GM23338 (cell line): ENCODE results near the gene APRT. TPM values are rescaled to one million over a fixed set of nuclear protein-coding genes. Genes with fewer than 3 reads are reported as not detected.

ENCODE experiments used
- ATAC-seq: fragments of 200-7000 bp; cut with Tn5 transposase; 3 replicates; pipeline ENCODE4 v1.9.1; 2020
- DNase-seq: peaks from one replicate; pipeline ENCODE4 v3.0.0-alpha.2; 2015; ENCODE audit warnings: low spot score
- H2AFZ ChIP-seq: fragments of 200-600 bp; sonication (generic); 2 replicates; pipeline ENCODE4 v1.8.0; 2016; ENCODE audit warnings: antibody characterized with exemption, mild to moderate bottlenecking, moderate library complexity
- H3F3A ChIP-seq: fragments of 200-600 bp; sonication (generic); replicated peaks from 2 replicates; pipeline ENCODE4 v1.8.0; 2017; ENCODE audit warnings: antibody characterized with exemption, mixed run types, low read depth
- H3K27ac ChIP-seq: fragments of 200-600 bp; sonication (generic); 2 replicates; pipeline ENCODE4 v1.6.1; 2016; ENCODE audit warnings: low read depth
- H3K27me3 ChIP-seq: fragments of 200-600 bp; sonication (generic); 2 replicates; pipeline ENCODE4 v1.8.0; 2016; ENCODE audit warnings: mild to moderate bottlenecking, mixed run types, moderate library complexity; ENCODE audit not compliant: insufficient read depth
- H3K36me3 ChIP-seq: fragments of 200-600 bp; sonication (generic); 2 replicates; pipeline ENCODE4 v1.8.0; 2016; ENCODE audit warnings: mild to moderate bottlenecking; ENCODE audit not compliant: insufficient read depth
- H3K4me1 ChIP-seq: fragments of 200-600 bp; sonication (generic); 2 replicates; pipeline ENCODE4 v1.8.0; 2016; ENCODE audit warnings: mild to moderate bottlenecking, moderate library complexity; ENCODE audit not compliant: insufficient read depth
- H3K4me2 ChIP-seq: fragments of 200-600 bp; sonication (generic); 2 replicates; pipeline ENCODE4 v1.7.1; 2017; ENCODE audit warnings: mixed run types
- H3K4me3 ChIP-seq: fragments of 200-600 bp; sonication (generic); 2 replicates; pipeline ENCODE4 v1.6.1; 2016; ENCODE audit warnings: mixed run types
- H3K79me2 ChIP-seq: fragments of 200-600 bp; sonication (generic); replicated peaks from 2 replicates; pipeline ENCODE4 v1.8.0; 2017; ENCODE audit warnings: mild to moderate bottlenecking; ENCODE audit not compliant: insufficient read depth
- H3K9me2 ChIP-seq: fragments of 200-600 bp; sonication (generic); 2 replicates; pipeline ENCODE4 v1.8.0; 2017; ENCODE audit not compliant: insufficient read depth
- H4K20me1 ChIP-seq: fragments of 200-600 bp; sonication (generic); replicated peaks from 2 replicates; pipeline ENCODE4 v1.8.0; 2017; ENCODE audit warnings: mild to moderate bottlenecking; ENCODE audit not compliant: insufficient read depth
- H3K27ac Mint-ChIP-seq: 2 replicates; pipeline ENCODE4 v1.8.0; 2020; ENCODE audit warnings: inconsistent platforms, mild to moderate bottlenecking, moderate library complexity, mixed read lengths
- H3K27me3 Mint-ChIP-seq: 3 replicates; pipeline ENCODE4 v1.8.0; 2022; ENCODE audit warnings: low read depth, mild to moderate bottlenecking, moderate library complexity, mixed read lengths, inconsistent platforms; ENCODE audit not compliant: insufficient read depth, poor library complexity
- H3K36me3 Mint-ChIP-seq: 3 replicates; pipeline ENCODE4 v1.8.0; 2021; ENCODE audit warnings: low read depth, mild to moderate bottlenecking, inconsistent platforms, moderate library complexity, mixed read lengths
- H3K4me1 Mint-ChIP-seq: 3 replicates; pipeline ENCODE4 v1.8.0; 2020; ENCODE audit warnings: mild to moderate bottlenecking, inconsistent platforms, mixed read lengths
- H3K4me3 Mint-ChIP-seq: 3 replicates; pipeline ENCODE4 v1.8.0; 2021; ENCODE audit warnings: moderate library complexity, mild to moderate bottlenecking, inconsistent platforms, mixed read lengths
- H3K9me3 Mint-ChIP-seq: 3 replicates; pipeline ENCODE4 v1.8.0; 2020; ENCODE audit warnings: moderate library complexity, mild to moderate bottlenecking, inconsistent platforms, mixed read lengths
- CREB1 ChIP-seq: fragments of 250-450 bp; sonication (Bioruptor Pico); IDR thresholded peaks from 2 replicates; pipeline ENCODE4 v1.5.0; 2020; ENCODE audit warnings: low read depth, mild to moderate bottlenecking, moderate library complexity
- ETS1 ChIP-seq: IDR thresholded peaks from 2 replicates; pipeline ENCODE4 v1.6.1; 2016; ENCODE audit warnings: antibody characterized with exemption
- EZH2 ChIP-seq: fragments of 200-600 bp; sonication (generic); IDR thresholded peaks from one replicate; pipeline ENCODE4 v1.8.0; 2017; ENCODE audit warnings: antibody characterized with exemption, mild to moderate bottlenecking, low read depth; ENCODE audit not compliant: unreplicated experiment
- EZH2phosphoT487 ChIP-seq: fragments of 200-600 bp; sonication (generic); IDR thresholded peaks from one replicate; pipeline ENCODE4 v1.8.1; 2018; ENCODE audit warnings: antibody characterized with exemption; ENCODE audit not compliant: unreplicated experiment
- JUNB ChIP-seq: IDR thresholded peaks from one replicate; pipeline ENCODE4 v1.6.1; 2016; ENCODE audit warnings: antibody characterized with exemption; ENCODE audit not compliant: unreplicated experiment
- NANOG ChIP-seq: IDR thresholded peaks from 2 replicates; pipeline ENCODE4 v1.6.1; 2016; ENCODE audit warnings: antibody characterized with exemption, borderline replicate concordance
- POLR2AphosphoS5 ChIP-seq: IDR thresholded peaks from 2 replicates; pipeline ENCODE4 v1.6.1; 2016; ENCODE audit warnings: antibody characterized with exemption, low read depth
- REST ChIP-seq: IDR thresholded peaks from one replicate; pipeline ENCODE4 v1.6.1; 2018; ENCODE audit warnings: antibody characterized with exemption; ENCODE audit not compliant: unreplicated experiment
- STAT1 ChIP-seq: IDR thresholded peaks from one replicate; pipeline ENCODE4 v1.6.1; 2016; ENCODE audit warnings: antibody characterized with exemption; ENCODE audit not compliant: unreplicated experiment
- ZNF114 ChIP-seq: fragments of 250-450 bp; sonication (Bioruptor Pico); IDR thresholded peaks from 2 replicates; pipeline ENCODE4 v1.5.0; 2020; ENCODE audit warnings: mild to moderate bottlenecking, moderate library complexity
- ZNF331 ChIP-seq: fragments of 250-450 bp; sonication (Bioruptor Pico); IDR thresholded peaks from 2 replicates; pipeline ENCODE4 v1.5.0; 2020; ENCODE audit warnings: low read depth, mild to moderate bottlenecking, moderate library complexity
- polyA plus RNA-seq: library from polyadenylated mRNA; unstranded; fragments of >200 nt; fragmentation: Nextera tagmentation; extraction: Ambion mirVana; gene quantifications from 2 replicates; pipeline ENCODE4 v1.2.1, GENCODE V29; 2016
- total RNA-seq: library from RNA; depleted of rRNA; stranded (reverse); fragments of >200 nt; shearing (Covaris generic); gene quantifications from 2 replicates; pipeline ENCODE4 v1.2.3, GENCODE V29; 2014
- TF ChIP-seq, protein P1 (sequence below): fragments of 250-450 bp; sonication (Bioruptor Pico); IDR thresholded peaks from 2 replicates; pipeline ENCODE4 v1.5.0; 2020; ENCODE audit warnings: mild to moderate bottlenecking, moderate library complexity
- TF ChIP-seq, protein P2 (sequence below), 2 experiments: fragments of 200-600 bp in 1 of 2; sonication (generic) in 1 of 2; conservative IDR thresholded peaks; 2 replicates each; pipeline versions ENCODE4 v1.5.1 to v1.6.1; 2016 to 2017; ENCODE audit warnings: antibody characterized with exemption in 2 of 2, low read depth in 2 of 2, mild to moderate bottlenecking in 2 of 2, moderate library complexity in 1 of 2

Gene APRT
- total and polyA plus RNA-seq, 2 experiments from 2014 or later, result 250 to 522 TPM

DNA sequence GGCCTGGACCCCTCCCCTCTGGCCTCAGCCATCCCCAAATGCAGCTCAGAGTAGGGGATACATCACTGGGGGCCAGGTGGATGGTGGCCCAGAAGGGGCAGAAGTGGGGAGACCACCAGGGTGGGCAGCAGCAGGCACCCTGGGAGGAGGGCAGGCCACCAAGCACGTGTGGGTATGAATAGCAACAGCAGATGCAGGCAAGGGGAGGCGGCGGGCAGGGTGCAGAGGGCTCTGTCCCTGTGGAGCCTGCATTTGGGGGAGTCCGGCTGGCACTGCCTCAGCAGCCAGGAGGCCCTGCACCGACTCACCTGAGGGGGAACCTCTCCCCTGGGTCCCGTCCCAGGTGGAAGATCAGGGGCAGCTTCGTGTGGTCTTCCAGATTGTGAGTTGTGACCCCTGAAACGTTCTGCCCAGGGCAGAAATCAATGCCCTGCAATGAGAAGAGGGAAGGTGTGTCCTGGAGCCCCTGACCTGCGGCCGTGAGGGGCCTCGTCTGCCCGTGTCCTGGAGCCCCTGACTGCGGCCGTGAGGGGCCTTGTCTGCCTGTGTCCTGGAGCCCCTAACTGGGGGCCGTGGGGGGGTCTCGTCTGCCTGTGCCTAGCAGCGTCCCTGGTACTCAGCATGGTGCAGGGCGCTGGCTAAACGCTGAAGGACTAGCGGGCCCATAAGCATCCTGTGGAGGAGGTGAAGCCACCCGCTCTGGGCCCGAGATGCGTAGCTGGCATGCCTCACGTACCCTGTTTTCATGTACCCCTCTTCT is 10.7 kb upstream of the APRT start:
- H4K20me1 ChIP-seq, result no peaks in the 10 kb centered on the region
- no peak overlapping the region for H2AFZ ChIP-seq
- peaks cover 4% of the 10 kb centered on the region for H3K27me3 Mint-ChIP-seq
- no peak overlapping the region for H3K4me2 ChIP-seq
- H3F3A ChIP-seq, result no peaks in the 10 kb centered on the region
- peaks cover 5% of the 10 kb centered on the region; the same call in 1 of the 3 replicates for H3K4me1 Mint-ChIP-seq
- no peak overlapping the region for H3K4me3 Mint-ChIP-seq
- no peaks in the 10 kb centered on the region for H3K9me2 ChIP-seq
- no peak overlapping the region for H3K27ac ChIP-seq
- H3K4me3 ChIP-seq, result no peak overlapping the region
- H3K79me2 ChIP-seq, result no peaks in the 10 kb centered on the region
- no peak overlapping the region for H3K27ac Mint-ChIP-seq
- H3K36me3 Mint-ChIP-seq, result peaks cover 3% of the 10 kb centered on the region; the same call in 2 of the 3 replicates
- DNase-seq, result no peak
- ATAC-seq, result no peak
- no peaks in the 10 kb centered on the region for H3K27me3 ChIP-seq
- no peaks in the 10 kb centered on the region for H3K36me3 ChIP-seq
- H3K9me3 Mint-ChIP-seq, result no peaks in the 10 kb centered on the region; the same call in 2 of the 3 replicates
- H3K4me1 ChIP-seq, result no peaks in the 10 kb centered on the region
- TF ChIP-seq NANOG, result no peak
- TF ChIP-seq POLR2AphosphoS5, result no peak
- no peak for TF ChIP-seq STAT1
- no peak for TF ChIP-seq REST
- no peak for TF ChIP-seq JUNB
- TF ChIP-seq CREB1, result no peak
- TF ChIP-seq, protein P1, sequence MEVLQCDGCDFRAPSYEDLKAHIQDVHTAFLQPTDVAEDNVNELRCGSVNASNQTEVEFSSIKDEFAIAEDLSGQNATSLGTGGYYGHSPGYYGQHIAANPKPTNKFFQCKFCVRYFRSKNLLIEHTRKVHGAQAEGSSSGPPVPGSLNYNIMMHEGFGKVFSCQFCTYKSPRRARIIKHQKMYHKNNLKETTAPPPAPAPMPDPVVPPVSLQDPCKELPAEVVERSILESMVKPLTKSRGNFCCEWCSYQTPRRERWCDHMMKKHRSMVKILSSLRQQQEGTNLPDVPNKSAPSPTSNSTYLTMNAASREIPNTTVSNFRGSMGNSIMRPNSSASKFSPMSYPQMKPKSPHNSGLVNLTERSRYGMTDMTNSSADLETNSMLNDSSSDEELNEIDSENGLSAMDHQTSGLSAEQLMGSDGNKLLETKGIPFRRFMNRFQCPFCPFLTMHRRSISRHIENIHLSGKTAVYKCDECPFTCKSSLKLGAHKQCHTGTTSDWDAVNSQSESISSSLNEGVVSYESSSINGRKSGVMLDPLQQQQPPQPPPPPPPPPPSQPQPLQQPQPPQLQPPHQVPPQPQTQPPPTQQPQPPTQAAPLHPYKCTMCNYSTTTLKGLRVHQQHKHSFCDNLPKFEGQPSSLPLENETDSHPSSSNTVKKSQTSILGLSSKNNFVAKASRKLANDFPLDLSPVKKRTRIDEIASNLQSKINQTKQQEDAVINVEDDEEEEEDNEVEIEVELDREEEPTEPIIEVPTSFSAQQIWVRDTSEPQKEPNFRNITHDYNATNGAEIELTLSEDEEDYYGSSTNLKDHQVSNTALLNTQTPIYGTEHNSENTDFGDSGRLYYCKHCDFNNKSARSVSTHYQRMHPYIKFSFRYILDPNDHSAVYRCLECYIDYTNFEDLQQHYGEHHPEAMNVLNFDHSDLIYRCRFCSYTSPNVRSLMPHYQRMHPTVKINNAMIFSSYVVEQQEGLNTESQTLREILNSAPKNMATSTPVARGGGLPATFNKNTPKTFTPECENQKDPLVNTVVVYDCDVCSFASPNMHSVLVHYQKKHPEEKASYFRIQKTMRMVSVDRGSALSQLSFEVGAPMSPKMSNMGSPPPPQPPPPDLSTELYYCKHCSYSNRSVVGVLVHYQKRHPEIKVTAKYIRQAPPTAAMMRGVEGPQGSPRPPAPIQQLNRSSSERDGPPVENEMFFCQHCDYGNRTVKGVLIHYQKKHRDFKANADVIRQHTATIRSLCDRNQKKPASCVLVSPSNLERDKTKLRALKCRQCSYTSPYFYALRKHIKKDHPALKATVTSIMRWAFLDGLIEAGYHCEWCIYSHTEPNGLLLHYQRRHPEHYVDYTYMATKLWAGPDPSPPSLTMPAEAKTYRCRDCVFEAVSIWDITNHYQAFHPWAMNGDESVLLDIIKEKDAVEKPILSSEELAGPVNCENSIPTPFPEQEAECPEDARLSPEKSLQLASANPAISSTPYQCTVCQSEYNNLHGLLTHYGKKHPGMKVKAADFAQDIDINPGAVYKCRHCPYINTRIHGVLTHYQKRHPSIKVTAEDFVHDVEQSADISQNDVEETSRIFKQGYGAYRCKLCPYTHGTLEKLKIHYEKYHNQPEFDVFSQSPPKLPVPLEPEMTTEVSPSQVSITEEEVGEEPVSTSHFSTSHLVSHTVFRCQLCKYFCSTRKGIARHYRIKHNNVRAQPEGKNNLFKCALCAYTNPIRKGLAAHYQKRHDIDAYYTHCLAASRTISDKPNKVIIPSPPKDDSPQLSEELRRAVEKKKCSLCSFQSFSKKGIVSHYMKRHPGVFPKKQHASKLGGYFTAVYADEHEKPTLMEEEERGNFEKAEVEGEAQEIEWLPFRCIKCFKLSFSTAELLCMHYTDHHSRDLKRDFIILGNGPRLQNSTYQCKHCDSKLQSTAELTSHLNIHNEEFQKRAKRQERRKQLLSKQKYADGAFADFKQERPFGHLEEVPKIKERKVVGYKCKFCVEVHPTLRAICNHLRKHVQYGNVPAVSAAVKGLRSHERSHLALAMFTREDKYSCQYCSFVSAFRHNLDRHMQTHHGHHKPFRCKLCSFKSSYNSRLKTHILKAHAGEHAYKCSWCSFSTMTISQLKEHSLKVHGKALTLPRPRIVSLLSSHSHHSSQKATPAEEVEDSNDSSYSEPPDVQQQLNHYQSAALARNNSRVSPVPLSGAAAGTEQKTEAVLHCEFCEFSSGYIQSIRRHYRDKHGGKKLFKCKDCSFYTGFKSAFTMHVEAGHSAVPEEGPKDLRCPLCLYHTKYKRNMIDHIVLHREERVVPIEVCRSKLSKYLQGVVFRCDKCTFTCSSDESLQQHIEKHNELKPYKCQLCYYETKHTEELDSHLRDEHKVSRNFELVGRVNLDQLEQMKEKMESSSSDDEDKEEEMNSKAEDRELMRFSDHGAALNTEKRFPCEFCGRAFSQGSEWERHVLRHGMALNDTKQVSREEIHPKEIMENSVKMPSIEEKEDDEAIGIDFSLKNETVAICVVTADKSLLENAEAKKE (CRISPR knock-in tag), result no peak
- no peak for TF ChIP-seq EZH2
- TF ChIP-seq ZNF114 (CRISPR knock-in tag), result no peak
- TF ChIP-seq, protein P2, sequence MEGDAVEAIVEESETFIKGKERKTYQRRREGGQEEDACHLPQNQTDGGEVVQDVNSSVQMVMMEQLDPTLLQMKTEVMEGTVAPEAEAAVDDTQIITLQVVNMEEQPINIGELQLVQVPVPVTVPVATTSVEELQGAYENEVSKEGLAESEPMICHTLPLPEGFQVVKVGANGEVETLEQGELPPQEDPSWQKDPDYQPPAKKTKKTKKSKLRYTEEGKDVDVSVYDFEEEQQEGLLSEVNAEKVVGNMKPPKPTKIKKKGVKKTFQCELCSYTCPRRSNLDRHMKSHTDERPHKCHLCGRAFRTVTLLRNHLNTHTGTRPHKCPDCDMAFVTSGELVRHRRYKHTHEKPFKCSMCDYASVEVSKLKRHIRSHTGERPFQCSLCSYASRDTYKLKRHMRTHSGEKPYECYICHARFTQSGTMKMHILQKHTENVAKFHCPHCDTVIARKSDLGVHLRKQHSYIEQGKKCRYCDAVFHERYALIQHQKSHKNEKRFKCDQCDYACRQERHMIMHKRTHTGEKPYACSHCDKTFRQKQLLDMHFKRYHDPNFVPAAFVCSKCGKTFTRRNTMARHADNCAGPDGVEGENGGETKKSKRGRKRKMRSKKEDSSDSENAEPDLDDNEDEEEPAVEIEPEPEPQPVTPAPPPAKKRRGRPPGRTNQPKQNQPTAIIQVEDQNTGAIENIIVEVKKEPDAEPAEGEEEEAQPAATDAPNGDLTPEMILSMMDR (conservative IDR thresholded peaks at IDR 0.05; ENCODE audit: low read depth in 2 of 2), result no peak
- TF ChIP-seq ETS1, result no peak
- no peak for TF ChIP-seq ZNF331 (CRISPR knock-in tag)
- TF ChIP-seq EZH2phosphoT487, result no peak
